Stimulated activated CD8-positive, alpha-beta memory T cell treated with anti-CD3 and anti-CD28 coated beads, Interleukin-7, amount 100 ng/mL, for 24 hours (primary cell): ENCODE measurements around the gene CDC45.
"Not testable (repeated sequence)": the region's sequence is repeated elsewhere in the genome, so short reads cannot be mapped to it uniquely, and the experiment has no call there.

Experiments used
- DNase-seq: peaks from one replicate; pipeline ENCODE4 v3.0.0-alpha.2; 2020; ENCODE audit warnings: low read depth

The CDC45 gene

DNA sequence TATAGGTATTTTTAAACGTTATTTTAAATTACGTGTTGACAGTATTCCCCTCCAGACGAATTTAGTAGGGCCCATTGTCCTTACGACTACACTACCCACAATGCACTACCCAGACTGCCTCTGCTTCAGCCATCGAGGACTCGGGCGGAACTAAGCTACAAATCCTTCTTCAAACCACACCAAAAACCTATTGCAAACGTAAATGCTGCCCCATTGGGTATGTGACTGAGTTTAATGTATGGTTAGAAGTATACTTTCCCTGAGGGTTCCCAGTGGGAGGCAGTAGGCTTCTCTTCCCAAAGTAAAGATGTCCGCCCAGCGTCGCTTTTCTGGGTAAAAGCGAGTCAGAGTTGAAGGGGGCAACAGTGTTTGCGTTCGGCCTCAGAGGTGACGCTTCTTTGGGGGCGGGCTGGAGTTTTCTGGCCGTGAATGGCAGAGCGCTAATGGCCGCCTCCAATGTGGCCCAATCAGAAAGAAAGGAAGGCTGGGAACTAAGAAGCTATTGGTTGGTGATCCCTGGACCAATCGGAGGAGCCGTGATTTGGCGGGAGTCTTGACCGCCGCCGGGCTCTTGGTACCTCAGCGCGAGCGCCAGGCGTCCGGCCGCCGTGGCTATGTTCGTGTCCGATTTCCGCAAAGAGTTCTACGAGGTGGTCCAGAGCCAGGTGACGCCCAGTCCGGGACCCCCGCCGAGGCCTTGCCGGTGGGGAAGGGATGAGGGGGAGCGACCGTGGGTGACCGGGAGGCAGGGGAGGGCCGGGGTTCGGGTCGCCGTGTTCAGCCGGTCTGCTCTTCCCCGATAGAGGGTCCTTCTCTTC, at the start of gene CDC45:
Gene CDC45 (plus strand): TSS at position 566 of the 818 bp plus-strand sequence. CDS start 49 bp downstream, at position 615.
- DNase-seq: peak; percentile 83

DNA sequence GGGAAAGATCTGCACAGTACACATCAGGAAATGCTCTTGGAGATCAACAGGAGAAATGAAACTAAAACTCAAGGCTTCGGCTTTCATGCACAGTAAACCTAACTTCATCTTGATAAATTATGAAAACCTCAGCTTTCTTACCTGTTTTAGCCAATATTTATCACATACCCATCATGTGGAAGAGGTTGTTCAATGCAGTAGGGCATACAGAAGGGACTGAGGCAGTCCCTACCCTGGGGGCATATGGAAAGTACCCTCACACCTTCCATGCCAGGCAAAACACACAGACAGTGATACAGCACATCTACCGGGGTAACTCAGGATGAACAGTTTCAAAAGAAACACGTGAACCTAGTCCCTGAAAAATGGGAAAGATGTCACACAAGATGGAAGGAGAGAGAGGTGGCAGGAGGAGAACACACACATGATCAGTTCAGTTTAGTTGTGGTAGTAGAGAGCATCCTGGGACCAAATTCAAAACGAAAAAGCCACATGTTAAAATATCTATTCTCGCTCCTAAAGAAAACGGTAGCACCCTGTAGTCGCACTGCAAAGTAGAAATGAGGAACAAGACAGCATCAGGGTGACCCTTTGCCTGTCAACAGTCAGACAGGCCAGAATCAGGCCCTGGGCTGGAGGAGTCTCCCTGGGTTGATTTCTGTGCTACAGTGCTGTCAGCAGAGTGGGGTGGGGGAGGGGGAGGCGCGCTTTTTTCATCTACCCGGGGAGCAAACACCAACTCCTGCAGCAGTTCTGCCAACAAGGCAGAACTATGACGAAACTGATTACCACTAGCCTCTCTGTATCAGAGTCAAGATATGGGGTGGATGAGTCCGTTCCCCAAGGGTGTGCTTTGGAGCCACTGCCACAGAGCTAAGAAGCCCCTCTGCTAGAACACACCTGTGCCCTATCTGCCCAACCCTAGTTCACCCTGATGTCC, 49.5 kb upstream of the CDC45 start:
- no peak for DNase-seq

GRCh38 chr22:19430890-19431541, 48.7 kb upstream of the CDC45 start:
- no peak for DNase-seq

DNA sequence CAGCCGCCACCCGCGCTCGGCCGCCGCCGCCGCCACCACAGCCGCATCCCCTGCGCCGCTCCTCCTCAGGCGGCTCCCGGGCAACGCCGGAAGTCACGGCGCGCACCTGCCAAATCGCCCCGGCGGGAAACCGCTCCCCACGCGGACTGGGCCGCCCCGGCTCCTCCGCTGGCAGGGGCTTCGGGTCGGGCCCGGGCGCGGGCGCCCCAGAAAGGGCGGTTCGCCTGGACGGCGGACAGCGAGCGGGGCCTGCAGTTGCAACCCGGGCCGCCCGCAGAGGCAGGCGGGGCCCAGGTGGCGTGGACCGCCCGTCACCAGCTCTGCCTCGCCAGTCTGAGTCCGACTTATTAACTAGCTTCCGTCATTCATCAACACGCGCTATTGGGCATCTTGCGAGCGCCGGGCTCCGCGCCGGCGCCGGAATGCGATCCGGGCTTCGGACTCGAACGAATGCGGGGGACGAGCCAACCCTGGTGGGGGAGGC, 48.0 kb upstream of the CDC45 start, which contains the start of gene HIRA:
Gene HIRA (minus strand): TSS at position 85 of the 484 bp plus-strand sequence. CDS start 257 bp downstream, outside the sequence.
- peak; percentile 79 for DNase-seq

DNA sequence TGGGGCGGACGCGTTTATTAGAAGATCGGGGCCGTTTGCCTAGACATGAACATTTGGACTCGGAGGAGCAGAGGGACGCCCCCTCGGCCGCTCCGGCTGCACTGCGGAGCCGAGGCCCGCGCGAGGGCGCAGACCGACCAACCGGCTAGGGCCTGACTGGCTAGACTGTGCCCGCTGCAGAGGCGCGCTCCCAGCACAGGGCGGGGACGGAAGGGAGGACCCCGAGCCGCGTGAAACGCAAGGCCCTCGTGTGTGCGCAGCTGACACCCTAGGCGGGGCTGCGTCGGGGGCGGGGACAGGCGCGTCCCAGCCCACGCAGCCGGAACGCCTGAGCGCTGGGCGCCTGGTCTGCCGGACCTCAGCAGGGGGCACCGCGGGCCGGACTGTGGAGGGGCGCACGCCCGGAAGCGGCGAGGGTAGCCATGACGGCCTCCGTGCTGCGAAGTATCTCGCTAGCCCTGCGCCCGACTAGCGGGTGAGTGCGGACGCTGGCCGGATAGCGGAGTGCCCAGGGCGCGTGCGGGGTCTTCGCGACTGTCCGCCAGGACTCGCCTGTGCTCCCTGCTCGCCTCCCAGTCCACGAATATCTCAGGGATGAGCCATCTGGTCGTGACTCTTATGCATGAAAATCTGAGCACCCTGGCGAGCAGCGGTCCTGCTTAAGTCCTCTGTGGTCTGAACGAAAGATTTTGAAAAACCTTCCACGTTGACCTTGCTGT, 47.4 kb upstream of the CDC45 start, which contains the start of gene MRPL40:
Gene MRPL40 (plus strand): TSS at position 413 of the 719 bp plus-strand sequence. CDS start 10 bp downstream, at position 423.
- DNase-seq: peak; percentile 77

DNA sequence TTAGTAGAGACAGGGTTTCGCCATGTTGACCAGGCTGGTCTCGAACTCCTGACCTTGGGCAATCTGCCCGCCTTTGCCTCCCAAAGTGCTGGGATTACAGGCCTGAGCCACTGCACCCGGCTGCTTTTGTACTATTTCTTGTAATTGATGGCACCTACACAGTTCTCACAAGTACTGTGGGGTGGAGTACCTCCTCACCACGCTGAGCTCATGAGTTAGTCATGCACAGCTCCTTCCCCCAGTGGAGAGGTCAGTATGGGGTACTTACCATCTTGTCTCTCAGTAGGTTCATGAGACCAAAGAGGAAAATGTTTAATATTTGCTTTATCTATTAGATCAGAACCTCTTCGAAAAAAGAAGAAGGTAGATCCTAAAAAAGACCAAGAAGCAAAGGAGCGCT, 45.3 kb upstream of the CDC45 start:
- DNase-seq: no peak

DNA sequence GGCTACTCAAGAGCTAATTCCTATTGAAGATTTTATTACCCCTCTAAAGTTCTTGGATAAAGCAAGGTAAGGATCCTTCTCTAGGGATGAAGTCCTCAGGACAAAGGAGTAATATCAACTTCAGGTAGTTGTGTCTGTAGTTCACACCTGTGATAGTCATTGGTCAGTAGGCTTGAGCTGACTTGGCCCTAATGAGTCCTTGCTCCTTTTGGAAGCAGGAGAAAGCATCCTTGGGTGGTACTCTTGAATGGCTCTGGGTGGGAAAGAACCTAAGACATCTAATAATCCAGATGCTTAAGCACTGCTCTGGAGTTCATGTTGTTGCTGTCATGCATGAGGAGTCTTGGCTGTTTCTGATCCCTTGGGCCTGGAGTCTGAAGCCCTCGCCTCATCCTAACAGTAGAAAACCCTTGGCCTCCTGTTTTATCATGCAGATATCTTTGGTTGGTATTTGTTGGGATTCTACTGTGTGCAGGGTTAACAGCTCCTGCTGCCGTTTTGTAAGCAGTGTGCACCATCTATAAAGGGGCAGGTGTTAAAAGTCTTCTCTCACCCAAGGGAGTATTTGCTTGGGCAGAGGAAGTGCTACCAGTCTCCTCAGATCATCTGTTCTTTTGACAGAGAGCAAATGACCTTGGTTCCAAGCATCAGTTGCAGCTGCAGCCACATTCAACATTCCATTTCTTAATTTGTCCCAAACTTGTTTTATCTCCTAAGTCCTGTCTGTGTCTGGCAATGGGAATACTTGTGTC, 44.7 kb upstream of the CDC45 start:
- DNase-seq: no peak

DNA sequence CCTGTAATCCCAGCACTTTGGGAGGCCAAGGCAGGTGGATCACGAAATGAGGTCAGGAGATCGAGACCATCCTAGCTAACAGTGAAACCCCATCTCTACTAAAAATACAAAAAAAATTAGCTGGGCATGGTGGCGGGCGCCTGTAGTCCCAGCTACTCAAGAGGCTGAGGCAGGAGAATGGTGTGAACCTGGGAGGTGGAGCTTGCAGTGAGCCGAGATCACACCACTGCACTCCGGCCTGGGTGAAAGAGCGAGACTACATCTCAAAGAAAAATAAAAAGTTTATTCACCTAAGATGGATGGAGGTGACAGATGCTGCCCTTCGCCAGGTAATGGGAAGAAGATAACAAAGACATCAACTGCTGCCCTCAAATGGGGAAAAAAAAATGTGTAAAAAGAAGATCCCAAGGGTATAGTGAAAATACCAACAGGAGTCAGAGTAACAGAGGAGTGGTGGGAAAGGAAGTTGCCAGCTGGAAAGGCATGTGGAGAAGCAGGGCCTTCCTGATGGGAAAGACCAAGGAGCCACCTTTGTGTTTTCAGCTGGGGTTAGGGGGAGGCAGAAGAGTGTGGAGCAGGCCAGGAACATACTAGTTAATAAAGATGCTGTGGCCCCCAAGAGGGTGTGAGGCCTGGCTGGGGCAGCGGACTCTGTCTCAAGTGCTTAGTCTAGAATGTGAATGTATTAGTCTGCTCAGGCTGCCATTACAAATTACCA, 43.1 kb upstream of the CDC45 start:
- DNase-seq: not testable (repeated sequence)

DNA sequence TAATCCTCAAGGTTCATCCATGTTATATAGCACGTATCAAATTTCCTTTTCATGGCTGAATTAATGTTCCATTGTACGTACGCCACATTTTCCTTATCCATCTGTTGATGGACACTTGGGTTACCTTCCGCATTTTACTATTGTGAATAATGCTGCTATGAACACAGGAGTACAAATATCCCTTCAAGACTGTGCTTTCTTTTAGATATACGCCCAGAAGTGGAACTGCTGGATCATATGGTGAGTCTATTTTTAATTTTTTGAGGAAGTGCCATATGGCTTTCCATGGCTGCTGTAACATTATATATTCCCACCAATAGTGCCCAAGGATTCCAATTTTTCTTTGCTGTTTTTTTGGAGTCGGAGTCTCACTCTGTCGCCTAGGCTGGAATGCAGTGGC, 41.4 kb upstream of the CDC45 start:
- DNase-seq: no peak

- DNase-seq: no peak
These were observed 39.1 kb upstream of the CDC45 start for GRCh38 chr22:19440411-19441195.

DNA sequence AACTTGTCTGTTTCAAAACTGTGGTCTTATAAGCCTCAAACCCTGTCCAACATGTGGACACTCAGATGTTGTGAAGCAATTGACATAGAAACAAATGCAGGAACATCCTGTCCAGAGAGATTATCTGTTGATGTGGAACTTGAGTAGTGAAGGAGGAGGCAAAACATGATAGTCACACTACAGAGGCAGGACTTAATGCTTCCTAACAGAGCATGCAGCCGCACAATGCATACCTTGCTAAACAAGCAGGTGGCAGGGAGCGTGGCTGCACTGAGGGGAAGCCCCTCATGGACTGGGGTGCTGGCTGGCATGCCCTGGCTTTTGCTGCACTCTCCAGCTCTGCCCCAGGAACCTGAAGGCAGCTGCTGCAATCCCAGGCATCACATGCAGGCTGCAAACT, 37.6 kb upstream of the CDC45 start:
- DNase-seq: no peak

DNA sequence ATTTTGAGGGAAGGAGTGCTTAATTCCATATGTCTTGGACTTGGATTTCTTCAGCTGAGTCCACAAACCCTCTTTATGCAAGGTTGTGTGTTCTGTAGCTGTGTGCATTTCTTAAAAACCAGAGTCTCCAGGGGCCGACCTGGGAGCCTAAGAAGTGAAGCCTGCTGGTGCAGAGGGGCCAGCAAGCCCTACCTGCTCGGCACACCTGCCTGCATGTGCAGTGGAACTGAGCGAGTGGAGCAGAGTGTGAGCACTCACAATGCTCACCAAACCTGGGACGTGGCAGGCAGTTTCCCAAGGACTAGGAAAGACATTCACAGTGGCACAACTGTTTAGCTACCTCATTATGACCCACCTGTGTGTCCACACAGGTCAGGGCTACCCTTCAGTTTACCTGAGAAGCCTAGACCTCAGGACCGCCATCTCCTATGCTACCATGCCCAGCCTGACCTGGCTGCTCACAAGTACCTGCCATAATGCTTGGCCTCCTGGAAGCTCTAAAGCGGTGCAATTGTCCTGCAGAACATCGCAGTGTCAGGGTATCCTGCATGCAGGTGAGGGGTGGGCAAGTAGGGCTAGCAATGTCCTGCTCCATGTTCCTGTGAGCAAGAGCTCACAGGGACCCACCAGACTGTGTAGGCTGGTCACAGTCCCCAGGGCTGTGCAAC, 36.0 kb upstream of the CDC45 start:
- no peak for DNase-seq

- not testable (repeated sequence) for DNase-seq
These were observed 34.3 kb upstream of the CDC45 start for GRCh38 chr22:19445279-19445982.

- DNase-seq: no peak
These were observed 33.0 kb upstream of the CDC45 start for GRCh38 chr22:19446603-19447329.

DNA sequence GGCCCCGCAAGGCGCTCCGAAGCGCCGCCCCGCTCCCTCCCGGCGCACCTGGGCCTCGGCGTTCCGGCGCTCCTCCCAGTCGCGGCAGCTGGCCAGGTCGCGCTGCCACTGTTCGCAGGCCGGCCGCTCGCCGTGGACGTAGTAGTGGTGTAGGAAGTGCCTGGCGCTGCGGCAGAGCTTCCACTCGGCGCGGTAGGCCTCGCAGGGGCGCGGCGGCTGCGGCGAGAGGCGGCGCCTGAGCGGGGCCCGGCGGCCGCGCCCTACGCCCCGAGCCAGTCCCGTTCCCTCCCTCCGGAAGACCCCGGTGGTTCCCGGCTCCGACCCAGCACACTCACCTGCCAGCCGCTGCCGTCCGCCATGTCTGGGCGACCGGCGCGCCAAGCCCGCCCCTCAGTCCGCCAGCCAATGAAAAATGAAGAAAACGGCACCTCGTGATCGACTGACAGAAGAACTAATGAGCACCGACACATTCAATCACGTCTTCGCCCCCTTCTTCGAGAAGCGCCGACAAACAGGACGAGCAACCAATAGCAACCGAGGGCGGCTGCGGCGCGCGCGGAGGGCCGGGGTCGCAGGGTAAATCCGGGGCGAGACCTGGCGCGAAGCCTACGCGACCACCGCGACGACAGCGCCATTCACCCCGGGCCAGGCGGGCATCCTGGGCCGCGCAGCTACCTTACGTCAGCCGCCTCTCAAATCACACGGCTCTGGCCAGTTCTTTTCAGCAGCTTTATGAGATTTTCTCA, 32.2 kb upstream of the CDC45 start, which contains the start of gene C22orf39:
Gene C22orf39 (minus strand): TSS at position 382 of the 746 bp plus-strand sequence. CDS start 23 bp downstream, at position 359.
- DNase-seq: peak; percentile 70

DNA sequence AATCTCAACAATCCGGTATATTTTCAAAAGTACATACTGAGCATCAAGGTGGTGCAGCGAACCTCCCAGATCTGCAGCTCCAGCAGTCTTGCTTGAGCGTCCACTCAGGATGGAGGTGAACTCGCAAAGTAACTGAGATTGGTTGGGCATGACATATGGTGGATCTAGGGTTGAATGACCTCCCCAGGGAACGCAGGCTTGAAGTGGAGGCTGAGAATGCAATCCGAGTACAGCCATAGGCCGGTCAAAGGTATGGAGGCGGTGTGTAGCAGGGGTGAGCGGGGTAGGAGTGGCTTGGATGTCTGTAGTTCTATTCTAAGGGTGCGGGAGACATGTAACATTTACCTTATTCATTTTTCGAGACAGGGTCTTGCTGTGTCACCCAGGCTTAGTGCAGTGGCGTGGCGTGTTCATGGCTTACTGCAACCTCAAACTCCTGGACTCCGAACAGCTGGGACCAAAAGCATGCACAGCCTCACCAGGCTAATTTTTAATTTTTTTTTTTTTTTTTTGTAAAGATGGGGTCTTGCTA, 31.6 kb upstream of the CDC45 start:
- DNase-seq: no peak
